ENCODE results near the gene CHD6.
"Not testable (repeated sequence)": the region's sequence is repeated elsewhere in the genome, so short reads cannot be mapped to it uniquely, and the experiment has no call there.

Gene CHD6

GRCh38 chr20:41540918-41541317 is 77.3 kb downstream of the CHD6 start:
- H3K36me3 ChIP-seq (ENCODE audit: insufficient read depth, insufficient read length, low read length) = peaks cover 9% of the 10 kb centered on the region
- H3K4me1 ChIP-seq (ENCODE audit: insufficient read depth, insufficient read length) = no peaks in the 10 kb centered on the region
- DNase-seq (ENCODE audit: low read depth, low spot score) = no peak
- TF ChIP-seq SUZ12 (IDR thresholded peaks at IDR 0.05; ENCODE audit: extremely low read depth, insufficient read depth, insufficient read length) = no peak
- peaks cover 17% of the 10 kb centered on the region for H3K9me3 ChIP-seq (ENCODE audit: insufficient read depth, low read length)
- H3K9ac ChIP-seq (ENCODE audit: insufficient read length, low read depth) = no peak overlapping the region
- no peaks in the 10 kb centered on the region for H3K27me3 ChIP-seq (ENCODE audit: insufficient read depth, insufficient read length)
- H3K4me3 ChIP-seq (ENCODE audit: insufficient read length, low read depth) = no peak overlapping the region

GRCh38 chr20:41540459-41540858 is 77.7 kb downstream of the CHD6 start:
- no peak overlapping the region for H3K4me3 ChIP-seq (ENCODE audit: insufficient read length, low read depth)
- no peak for TF ChIP-seq YY1 (IDR thresholded peaks at IDR 0.05; ENCODE audit: insufficient read depth, insufficient read length)
- no peak for TF ChIP-seq SUZ12 (IDR thresholded peaks at IDR 0.05; ENCODE audit: extremely low read depth, insufficient read depth, insufficient read length)
- TF ChIP-seq ZNF274 (IDR thresholded peaks at IDR 0.05; ENCODE audit: low read depth, low read length) = no peak
- H3K4me1 ChIP-seq (ENCODE audit: insufficient read depth, insufficient read length) = no peaks in the 10 kb centered on the region
- peaks cover 9% of the 10 kb centered on the region for H3K36me3 ChIP-seq (ENCODE audit: insufficient read depth, insufficient read length, low read length)
- H3K9ac ChIP-seq (ENCODE audit: insufficient read length, low read depth) = no peak overlapping the region
- H3K9me3 ChIP-seq (ENCODE audit: insufficient read depth, low read length) = peaks cover 17% of the 10 kb centered on the region
- DNase-seq (ENCODE audit: low read depth, low spot score) = no peak
- no peaks in the 10 kb centered on the region for H3K27me3 ChIP-seq (ENCODE audit: insufficient read depth, insufficient read length)

GRCh38 chr20:41538810-41539596 is 79.2 kb downstream of the CHD6 start:
- Histone ChIP-seq H3K9ac (ENCODE audit: insufficient read length, low read depth) (no peak overlapping the region), H3K9me3 (ENCODE audit: insufficient read depth, low read length) (peaks cover 17% of the 10 kb centered on the region), H3K4me1 (ENCODE audit: insufficient read depth, insufficient read length) (no peaks in the 10 kb centered on the region), H3K27me3 (ENCODE audit: insufficient read depth, insufficient read length) (no peaks in the 10 kb centered on the region), H3K4me3 (ENCODE audit: insufficient read length, low read depth) (no peak overlapping the region), H3K36me3 (ENCODE audit: insufficient read depth, insufficient read length, low read length) (peaks cover 9% of the 10 kb centered on the region)
- TF ChIP-seq ZNF274 (IDR thresholded peaks at IDR 0.05; ENCODE audit: low read depth, low read length) (no peak), YY1 (IDR thresholded peaks at IDR 0.05; ENCODE audit: insufficient read depth, insufficient read length) (no peak), SUZ12 (IDR thresholded peaks at IDR 0.05; ENCODE audit: extremely low read depth, insufficient read depth, insufficient read length) (no peak)
- no peak for DNase-seq (ENCODE audit: low read depth, low spot score)

GRCh38 chr20:41537865-41538264 is 80.3 kb downstream of the CHD6 start:
- TF ChIP-seq SUZ12 (IDR thresholded peaks at IDR 0.05; ENCODE audit: extremely low read depth, insufficient read depth, insufficient read length) (no peak), ZNF274 (IDR thresholded peaks at IDR 0.05; ENCODE audit: low read depth, low read length) (no peak), YY1 (IDR thresholded peaks at IDR 0.05; ENCODE audit: insufficient read depth, insufficient read length) (no peak)
- peaks cover 15% of the 10 kb centered on the region for H3K36me3 ChIP-seq (ENCODE audit: insufficient read depth, insufficient read length, low read length)
- no peak overlapping the region for H3K9ac ChIP-seq (ENCODE audit: insufficient read length, low read depth)
- no peaks in the 10 kb centered on the region for H3K4me1 ChIP-seq (ENCODE audit: insufficient read depth, insufficient read length)
- H3K27me3 ChIP-seq (ENCODE audit: insufficient read depth, insufficient read length) = no peaks in the 10 kb centered on the region
- DNase-seq (ENCODE audit: low read depth, low spot score) = no peak
- peaks cover 17% of the 10 kb centered on the region for H3K9me3 ChIP-seq (ENCODE audit: insufficient read depth, low read length)
- no peak overlapping the region for H3K4me3 ChIP-seq (ENCODE audit: insufficient read length, low read depth)

GRCh38 chr20:41535551-41535950 is 82.6 kb downstream of the CHD6 start:
- H3K27me3 ChIP-seq (ENCODE audit: insufficient read depth, insufficient read length); DNase-seq (ENCODE audit: low read depth, low spot score); H3K4me1 ChIP-seq (ENCODE audit: insufficient read depth, insufficient read length); H3K9ac ChIP-seq (ENCODE audit: insufficient read length, low read depth); H3K4me3 ChIP-seq (ENCODE audit: insufficient read length, low read depth): not testable (repeated sequence)
- Histone ChIP-seq H3K36me3 (ENCODE audit: insufficient read depth, insufficient read length, low read length) (peaks cover 29% of the 10 kb centered on the region), H3K9me3 (ENCODE audit: insufficient read depth, low read length) (peaks cover 17% of the 10 kb centered on the region)

- H3K9me3 ChIP-seq (ENCODE audit: insufficient read depth, low read length) = peaks cover 17% of the 10 kb centered on the region
- TF ChIP-seq SUZ12 (IDR thresholded peaks at IDR 0.05; ENCODE audit: extremely low read depth, insufficient read depth, insufficient read length) (no peak), YY1 (IDR thresholded peaks at IDR 0.05; ENCODE audit: insufficient read depth, insufficient read length) (no peak), ZNF274 (IDR thresholded peaks at IDR 0.05; ENCODE audit: low read depth, low read length) (no peak)
- H3K4me3 ChIP-seq (ENCODE audit: insufficient read length, low read depth) = no peak overlapping the region
- peaks cover 29% of the 10 kb centered on the region for H3K36me3 ChIP-seq (ENCODE audit: insufficient read depth, insufficient read length, low read length)
- DNase-seq (ENCODE audit: low read depth, low spot score) = no peak
- H3K4me1 ChIP-seq (ENCODE audit: insufficient read depth, insufficient read length) = no peaks in the 10 kb centered on the region
- no peak overlapping the region for H3K9ac ChIP-seq (ENCODE audit: insufficient read length, low read depth)
- no peaks in the 10 kb centered on the region for H3K27me3 ChIP-seq (ENCODE audit: insufficient read depth, insufficient read length)
Measured at GRCh38 chr20:41534842-41535241, 83.3 kb downstream of the CHD6 start.

- Histone ChIP-seq H3K27me3 (ENCODE audit: insufficient read depth, insufficient read length) (no peaks in the 10 kb centered on the region), H3K9me3 (ENCODE audit: insufficient read depth, low read length) (peaks cover 17% of the 10 kb centered on the region), H3K36me3 (ENCODE audit: insufficient read depth, insufficient read length, low read length) (peaks cover 29% of the 10 kb centered on the region), H3K9ac (ENCODE audit: insufficient read length, low read depth) (no peak overlapping the region), H3K4me3 (ENCODE audit: insufficient read length, low read depth) (no peak overlapping the region), H3K4me1 (ENCODE audit: insufficient read depth, insufficient read length) (no peaks in the 10 kb centered on the region)
- TF ChIP-seq ZNF274 (IDR thresholded peaks at IDR 0.05; ENCODE audit: low read depth, low read length) (no peak), YY1 (IDR thresholded peaks at IDR 0.05; ENCODE audit: insufficient read depth, insufficient read length) (no peak), SUZ12 (IDR thresholded peaks at IDR 0.05; ENCODE audit: extremely low read depth, insufficient read depth, insufficient read length) (no peak)
- no peak for DNase-seq (ENCODE audit: low read depth, low spot score)
Measured at GRCh38 chr20:41534170-41534569, 84.0 kb downstream of the CHD6 start.

Data from NT2/D1 (cell line).